AG10803 (cell line): ENCODE results near the gene ARHGAP15.

Source experiments
- DNase-seq: peaks from one replicate; pipeline ENCODE4 v3.0.0; 2010; ENCODE audit warnings: low read depth
- H3K4me3 ChIP-seq: 2 replicates; pipeline ENCODE4 v1.5.1; 2011; ENCODE audit warnings: mild to moderate bottlenecking, low read length, control low read depth
- CTCF ChIP-seq: conservative IDR thresholded peaks from 2 replicates; pipeline ENCODE4 v1.5.1; 2011; ENCODE audit warnings: mild to moderate bottlenecking, low read length, control low read depth, inconsistent platforms

The ARHGAP15 gene

DNA sequence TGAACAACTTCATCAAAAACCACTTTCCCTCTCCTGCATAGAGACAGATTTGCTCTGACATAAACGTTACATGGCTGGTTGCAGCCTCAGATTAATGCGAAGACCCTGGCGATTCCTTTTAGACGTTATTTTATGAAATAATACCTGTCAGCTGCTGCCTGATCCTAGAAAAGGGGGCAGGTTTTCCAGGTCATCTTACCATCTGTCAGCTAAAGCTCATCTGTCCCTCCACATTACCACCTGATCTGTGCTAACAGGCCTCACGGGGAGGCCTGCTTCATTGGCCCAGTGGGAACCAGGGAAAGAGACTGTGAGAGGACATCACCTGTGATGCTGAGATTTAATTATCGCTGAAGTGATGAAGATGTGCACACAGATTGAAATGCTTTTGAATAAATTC is 261.0 kb downstream of the ARHGAP15 start:
- no peak for TF ChIP-seq CTCF
- no peak for DNase-seq
- H3K4me3 ChIP-seq, result no peak overlapping the region

- no peak for DNase-seq
- no peak overlapping the region for H3K4me3 ChIP-seq
- no peak for TF ChIP-seq CTCF
These were observed 263.1 kb downstream of the ARHGAP15 start for GRCh38 chr2:143392358-143392757.

- no peak overlapping the region for H3K4me3 ChIP-seq
- TF ChIP-seq CTCF, result no peak
- no peak for DNase-seq
These were observed 264.8 kb downstream of the ARHGAP15 start for GRCh38 chr2:143394062-143394461.

GRCh38 chr2:143397884-143398614 is 268.8 kb downstream of the ARHGAP15 start:
- DNase-seq, result peak; percentile 31
- TF ChIP-seq CTCF, result no peak
- no peak overlapping the region for H3K4me3 ChIP-seq

DNA sequence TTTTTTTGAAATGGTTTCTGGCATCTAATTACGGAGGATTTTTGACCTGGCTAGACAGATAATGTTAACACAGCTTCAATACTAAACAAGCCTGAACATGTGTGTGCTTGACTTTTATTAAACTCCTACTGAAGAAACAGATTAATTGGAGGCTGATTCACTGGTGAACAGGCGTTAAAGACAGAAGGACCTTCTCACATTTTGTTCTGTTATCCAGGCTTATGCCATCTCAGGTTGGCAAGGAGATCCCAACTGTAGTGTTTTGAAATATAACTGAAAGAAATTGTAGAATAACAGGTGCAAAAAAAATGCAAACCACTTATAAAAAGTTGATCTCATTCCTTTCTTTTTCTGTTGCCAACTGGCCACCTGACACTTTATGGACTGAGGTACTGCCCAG is 269.6 kb downstream of the ARHGAP15 start:
- no peak for TF ChIP-seq CTCF
- no peak overlapping the region for H3K4me3 ChIP-seq
- DNase-seq, result no peak

GRCh38 chr2:143399631-143400069 is 270.4 kb downstream of the ARHGAP15 start:
- TF ChIP-seq CTCF, result no peak
- no peak overlapping the region for H3K4me3 ChIP-seq
- no peak for DNase-seq

GRCh38 chr2:143401861-143402260 is 272.6 kb downstream of the ARHGAP15 start:
- no peak for DNase-seq
- TF ChIP-seq CTCF, result no peak
- no peak overlapping the region for H3K4me3 ChIP-seq
